K562 (cell line): ENCODE results near the gene ZNF460.

ENCODE experiments used
- TF ChIP-seq, protein P1 (sequence below): fragments of 250-450 bp; sonication (Bioruptor Pico); IDR thresholded peaks from 2 replicates; pipeline ENCODE4 v1.5.0; 2020; ENCODE audit warnings: mild to moderate bottlenecking, borderline replicate concordance
- TF ChIP-seq, protein P2 (sequence below), 3 experiments: IDR thresholded peaks in 2 of 3; conservative IDR thresholded peaks in 1 of 3; 2 replicates each; pipeline ENCODE4 v1.5.1; 2011 to 2012; ENCODE audit warnings: low read length in 3 of 3, mild to moderate bottlenecking in 3 of 3, control low read depth in 2 of 3, improper control_type of control experiment in 1 of 3, inconsistent platforms in 1 of 3, low read depth in 1 of 3, mixed read lengths in 1 of 3, moderate library complexity in 1 of 3; ENCODE audit not compliant: insufficient read depth in 2 of 3

DNA sequence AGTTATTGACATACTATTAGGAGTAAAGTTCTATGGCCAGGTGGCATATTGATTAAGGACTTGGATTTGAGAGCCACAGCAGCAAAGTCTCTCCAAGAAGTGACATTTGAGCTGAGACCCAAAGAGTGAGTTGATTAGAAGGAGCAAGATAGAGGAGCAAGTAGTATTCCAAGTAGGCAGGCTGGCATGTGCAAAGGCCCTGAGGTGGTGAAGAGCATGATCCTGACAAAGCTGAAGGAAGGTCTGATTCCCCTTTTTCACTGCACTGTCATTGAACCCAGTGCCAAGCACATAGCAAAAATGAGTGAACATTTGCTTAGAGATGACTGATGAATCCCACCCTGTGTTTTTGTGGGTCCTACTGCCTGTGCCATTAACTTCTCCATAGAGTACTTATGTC is 44.7 kb downstream of the ZNF460 start:
- TF ChIP-seq, protein P1, sequence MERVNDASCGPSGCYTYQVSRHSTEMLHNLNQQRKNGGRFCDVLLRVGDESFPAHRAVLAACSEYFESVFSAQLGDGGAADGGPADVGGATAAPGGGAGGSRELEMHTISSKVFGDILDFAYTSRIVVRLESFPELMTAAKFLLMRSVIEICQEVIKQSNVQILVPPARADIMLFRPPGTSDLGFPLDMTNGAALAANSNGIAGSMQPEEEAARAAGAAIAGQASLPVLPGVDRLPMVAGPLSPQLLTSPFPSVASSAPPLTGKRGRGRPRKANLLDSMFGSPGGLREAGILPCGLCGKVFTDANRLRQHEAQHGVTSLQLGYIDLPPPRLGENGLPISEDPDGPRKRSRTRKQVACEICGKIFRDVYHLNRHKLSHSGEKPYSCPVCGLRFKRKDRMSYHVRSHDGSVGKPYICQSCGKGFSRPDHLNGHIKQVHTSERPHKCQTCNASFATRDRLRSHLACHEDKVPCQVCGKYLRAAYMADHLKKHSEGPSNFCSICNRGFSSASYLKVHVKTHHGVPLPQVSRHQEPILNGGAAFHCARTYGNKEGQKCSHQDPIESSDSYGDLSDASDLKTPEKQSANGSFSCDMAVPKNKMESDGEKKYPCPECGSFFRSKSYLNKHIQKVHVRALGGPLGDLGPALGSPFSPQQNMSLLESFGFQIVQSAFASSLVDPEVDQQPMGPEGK (CRISPR knock-in tag), result no peak
- TF ChIP-seq, protein P2, sequence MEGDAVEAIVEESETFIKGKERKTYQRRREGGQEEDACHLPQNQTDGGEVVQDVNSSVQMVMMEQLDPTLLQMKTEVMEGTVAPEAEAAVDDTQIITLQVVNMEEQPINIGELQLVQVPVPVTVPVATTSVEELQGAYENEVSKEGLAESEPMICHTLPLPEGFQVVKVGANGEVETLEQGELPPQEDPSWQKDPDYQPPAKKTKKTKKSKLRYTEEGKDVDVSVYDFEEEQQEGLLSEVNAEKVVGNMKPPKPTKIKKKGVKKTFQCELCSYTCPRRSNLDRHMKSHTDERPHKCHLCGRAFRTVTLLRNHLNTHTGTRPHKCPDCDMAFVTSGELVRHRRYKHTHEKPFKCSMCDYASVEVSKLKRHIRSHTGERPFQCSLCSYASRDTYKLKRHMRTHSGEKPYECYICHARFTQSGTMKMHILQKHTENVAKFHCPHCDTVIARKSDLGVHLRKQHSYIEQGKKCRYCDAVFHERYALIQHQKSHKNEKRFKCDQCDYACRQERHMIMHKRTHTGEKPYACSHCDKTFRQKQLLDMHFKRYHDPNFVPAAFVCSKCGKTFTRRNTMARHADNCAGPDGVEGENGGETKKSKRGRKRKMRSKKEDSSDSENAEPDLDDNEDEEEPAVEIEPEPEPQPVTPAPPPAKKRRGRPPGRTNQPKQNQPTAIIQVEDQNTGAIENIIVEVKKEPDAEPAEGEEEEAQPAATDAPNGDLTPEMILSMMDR (IDR thresholded peaks at IDR 0.05 in 2 of 3, conservative IDR thresholded peaks at IDR 0.05 in 1 of 3; ENCODE audit: insufficient read depth in 2 of 3, low read depth in 1 of 3, low read length in 3 of 3), result no peak
